ENCODE data around the gene LYSMD3.

The LYSMD3 gene

GRCh38 chr5:90558344-90559192 is 29.2 kb upstream of the LYSMD3 start, which contains the start of gene ADGRV1:
ADGRV1 (plus strand) TSS chr5:90558797; CDS start chr5:90558896, 99 bp downstream.
- H3K4me2 ChIP-seq (ENCODE audit: low read length), result no peak within 1 kb of the TSS
- TF ChIP-seq CTCF (IDR thresholded peaks at IDR 0.05; ENCODE audit: low read depth, low read length, poor library complexity, severe bottlenecking) (no peak), EZH2phosphoT487 (IDR thresholded peaks at IDR 0.05; ENCODE audit: borderline replicate concordance, low read length) (no peak)
- H3K4me1 ChIP-seq (ENCODE audit: control insufficient read depth, low read length), result no peaks in the 10 kb centered on the region
- H3K4me3 ChIP-seq (ENCODE audit: low read length), result no peak within 1 kb of the TSS
- H3K27ac ChIP-seq (ENCODE audit: low read depth, low read length), result no peak within 1 kb of the TSS
- no peaks in the 10 kb centered on the region for H3K9me2 ChIP-seq (replicated peaks; ENCODE audit: control insufficient read depth, low read length)
- H3K9me3 ChIP-seq (ENCODE audit: control insufficient read depth, insufficient read depth, low read length), result no peaks in the 10 kb centered on the region
- H4K20me1 ChIP-seq (ENCODE audit: control insufficient read depth, insufficient read depth, low read depth, low read length), result no peaks in the 10 kb centered on the region
- no peaks in the 10 kb centered on the region for H3K36me3 ChIP-seq (ENCODE audit: control insufficient read depth, low read length)
- no peaks in the 10 kb centered on the region for H3F3A ChIP-seq (ENCODE audit: control insufficient read depth, insufficient read depth)
- H3K27me3 ChIP-seq (ENCODE audit: control insufficient read depth, low read length), result peaks cover 58% of the 10 kb centered on the region
- no peaks in the 10 kb centered on the region for H3K79me2 ChIP-seq (ENCODE audit: control insufficient read depth, low read length)

GRCh38 chr5:90557871-90558270 is 28.5 kb upstream of the LYSMD3 start:
- H3K4me2 ChIP-seq (ENCODE audit: low read length), result no peak overlapping the region
- H3K4me1 ChIP-seq (ENCODE audit: control insufficient read depth, low read length), result no peaks in the 10 kb centered on the region
- no peaks in the 10 kb centered on the region for H3K9me2 ChIP-seq (replicated peaks; ENCODE audit: control insufficient read depth, low read length)
- no peaks in the 10 kb centered on the region for H4K20me1 ChIP-seq (ENCODE audit: control insufficient read depth, insufficient read depth, low read depth, low read length)
- no peaks in the 10 kb centered on the region for H3K9me3 ChIP-seq (ENCODE audit: control insufficient read depth, insufficient read depth, low read length)
- H3K36me3 ChIP-seq (ENCODE audit: control insufficient read depth, low read length), result no peaks in the 10 kb centered on the region
- H3K79me2 ChIP-seq (ENCODE audit: control insufficient read depth, low read length), result no peaks in the 10 kb centered on the region
- TF ChIP-seq CTCF (IDR thresholded peaks at IDR 0.05; ENCODE audit: low read depth, low read length, poor library complexity, severe bottlenecking), result no peak
- TF ChIP-seq EZH2phosphoT487 (IDR thresholded peaks at IDR 0.05; ENCODE audit: borderline replicate concordance, low read length), result no peak
- peaks cover 61% of the 10 kb centered on the region for H3K27me3 ChIP-seq (ENCODE audit: control insufficient read depth, low read length)
- no peak overlapping the region for H3K27ac ChIP-seq (ENCODE audit: low read depth, low read length)
- no peaks in the 10 kb centered on the region for H3F3A ChIP-seq (ENCODE audit: control insufficient read depth, insufficient read depth)
- no peak overlapping the region for H3K4me3 ChIP-seq (ENCODE audit: low read length)

- Histone ChIP-seq H3K4me1 (ENCODE audit: control insufficient read depth, low read length) (no peaks in the 10 kb centered on the region), H3K79me2 (ENCODE audit: control insufficient read depth, low read length) (no peaks in the 10 kb centered on the region), H3K27ac (ENCODE audit: low read depth, low read length) (no peak overlapping the region), H3K4me3 (ENCODE audit: low read length) (no peak overlapping the region), H3K9me2 (replicated peaks; ENCODE audit: control insufficient read depth, low read length) (no peaks in the 10 kb centered on the region), H4K20me1 (ENCODE audit: control insufficient read depth, insufficient read depth, low read depth, low read length) (no peaks in the 10 kb centered on the region), H3K27me3 (ENCODE audit: control insufficient read depth, low read length) (peaks cover 66% of the 10 kb centered on the region), H3K36me3 (ENCODE audit: control insufficient read depth, low read length) (no peaks in the 10 kb centered on the region), H3K4me2 (ENCODE audit: low read length) (no peak overlapping the region), H3F3A (ENCODE audit: control insufficient read depth, insufficient read depth) (no peaks in the 10 kb centered on the region), H3K9me3 (ENCODE audit: control insufficient read depth, insufficient read depth, low read length) (no peaks in the 10 kb centered on the region)
- TF ChIP-seq EZH2phosphoT487 (IDR thresholded peaks at IDR 0.05; ENCODE audit: borderline replicate concordance, low read length), result no peak
- TF ChIP-seq CTCF (IDR thresholded peaks at IDR 0.05; ENCODE audit: low read depth, low read length, poor library complexity, severe bottlenecking), result no peak
Measured at GRCh38 chr5:90557391-90557790, 28.0 kb upstream of the LYSMD3 start.

Data from DOHH2 (cell line).